Vagina (tissue), 2 donors: ENCODE results near the gene PAX7. TPM values are rescaled to one million over a fixed set of nuclear protein-coding genes. Genes with fewer than 3 reads are reported as not detected.

Experiments used
- DNase-seq, 2 donors: peaks; one replicate each; pipeline ENCODE4 v3.0.0-alpha.2; 2017; ENCODE audit errors: extremely low spot score in 2 of 2
- H3K27ac ChIP-seq: fragments of 200-600 bp; sonication (generic); one replicate; pipeline ENCODE4 v1.5.1; 2019
- H3K27me3 ChIP-seq: fragments of 200-600 bp; sonication (generic); one replicate; pipeline ENCODE4 v1.5.1; 2019
- H3K36me3 ChIP-seq, 2 donors: fragments of 200-600 bp; sonication (generic); one replicate each; pipeline ENCODE4 v1.5.1; 2017 to 2019
- H3K4me1 ChIP-seq: fragments of 200-600 bp; sonication (generic); one replicate; pipeline ENCODE4 v1.5.1; 2019
- H3K4me3 ChIP-seq, 2 donors: fragments of 200-600 bp; sonication (generic); 1 replicate in 1 of 2; 2 replicates in 1 of 2; pipeline ENCODE4 v1.5.1; 2016 to 2019
- H3K9me3 ChIP-seq: fragments of 200-600 bp; sonication (generic); one replicate; pipeline ENCODE4 v1.5.1; 2019
- CTCF ChIP-seq, 3 experiments: fragments of 450-650 bp in 2 of 3; fragments of 200-600 bp in 1 of 3; sonication (generic) in 1 of 3; IDR thresholded peaks; one replicate each; pipeline ENCODE4 v1.5.1; 2017 to 2019; ENCODE audit warnings: antibody characterized with exemption in 3 of 3, mild to moderate bottlenecking in 2 of 3, moderate library complexity in 2 of 3
- POLR2A ChIP-seq, 2 donors: fragments of 450-650 bp; IDR thresholded peaks; one replicate each; pipeline ENCODE4 v1.6.1; 2017; ENCODE audit warnings: antibody characterized with exemption in 2 of 2, mild to moderate bottlenecking in 2 of 2, moderate library complexity in 2 of 2
- POLR2AphosphoS5 ChIP-seq, 2 donors: sonication (generic); formaldehyde crosslinking; IDR thresholded peaks; one replicate each; pipeline ENCODE4 v1.9.0; 2017; ENCODE audit warnings: antibody characterized with exemption in 2 of 2, mild to moderate bottlenecking in 2 of 2, low read depth in 1 of 2; ENCODE audit not compliant: insufficient read depth in 1 of 2
- intact Hi-C: fragments of 100-400 bp; cut with DNase I; formaldehyde crosslinking; loops from one replicate; pipeline ENCODE4 v1.15.1; 2023
- total RNA-seq: library from RNA; depleted of rRNA; stranded (reverse); fragments of >200 nt; gene quantifications from one replicate; pipeline ENCODE4 v1.2.3, GENCODE V29; 2016

The PAX7 gene
- total RNA-seq, 1 donor from 2014 or later: not detected

GRCh38 chr1:18628511-18628910 is 2.1 kb upstream of the PAX7 start:
- Histone ChIP-seq H3K9me3 (no peaks in the 10 kb centered on the region), H3K4me3 (no peak overlapping the region), H3K4me1 (peaks cover 18% of the 10 kb centered on the region), H3K27me3 (peaks cover 32% of the 10 kb centered on the region), H3K27ac (no peak overlapping the region), H3K36me3 (no peaks in the 10 kb centered on the region)
- DNase-seq: no peak
- intact Hi-C loops: no loop called here
- TF ChIP-seq POLR2AphosphoS5 (IDR thresholded peaks at IDR 0.05; ENCODE audit: insufficient read depth in 1 of 2, low read depth in 1 of 2) (no peak), POLR2A (IDR thresholded peaks at IDR 0.05) (no peak), CTCF (IDR thresholded peaks at IDR 0.05) (no peak)

- Histone ChIP-seq H3K4me1 (peaks cover 18% of the 10 kb centered on the region), H3K27me3 (peaks cover 32% of the 10 kb centered on the region), H3K4me3 (peak overlapping the region in 1 of 2 donors; percentile 1), H3K27ac (no peak overlapping the region), H3K36me3 (no peaks in the 10 kb centered on the region), H3K9me3 (no peaks in the 10 kb centered on the region)
- TF ChIP-seq POLR2A (IDR thresholded peaks at IDR 0.05) (no peak), CTCF (IDR thresholded peaks at IDR 0.05) (no peak), POLR2AphosphoS5 (IDR thresholded peaks at IDR 0.05; ENCODE audit: insufficient read depth in 1 of 2, low read depth in 1 of 2) (no peak)
- intact Hi-C loops: no loop called here
- DNase-seq: no peak
Observed at GRCh38 chr1:18629659-18630510, 761 bp upstream of the PAX7 start.

- Histone ChIP-seq H3K27me3 (peaks cover 38% of the 10 kb centered on the region), H3K9me3 (no peaks in the 10 kb centered on the region), H3K27ac (no peak overlapping the region), H3K4me1 (peaks cover 18% of the 10 kb centered on the region), H3K36me3 (no peaks in the 10 kb centered on the region), H3K4me3 (no peak overlapping the region)
- TF ChIP-seq CTCF (IDR thresholded peaks at IDR 0.05): no peak
- TF ChIP-seq POLR2AphosphoS5 (IDR thresholded peaks at IDR 0.05; ENCODE audit: insufficient read depth in 1 of 2, low read depth in 1 of 2): no peak
- no peak for TF ChIP-seq POLR2A (IDR thresholded peaks at IDR 0.05)
- no peak for DNase-seq
- intact Hi-C loops: no loop called here
Observed at GRCh38 chr1:18631496-18632217, 1.0 kb downstream of the PAX7 start.

- no peaks in the 10 kb centered on the region for H3K36me3 ChIP-seq
Observed at GRCh38 chr1:18632218-18632588, 1.6 kb downstream of the PAX7 start.

More at GRCh38 chr1:18632218-18632588, 1.6 kb downstream of the PAX7 start:
- no peak for DNase-seq
- H3K9me3 ChIP-seq: no peaks in the 10 kb centered on the region
- no peak for TF ChIP-seq POLR2AphosphoS5 (IDR thresholded peaks at IDR 0.05; ENCODE audit: insufficient read depth in 1 of 2, low read depth in 1 of 2)
- no peak for TF ChIP-seq POLR2A (IDR thresholded peaks at IDR 0.05)
- TF ChIP-seq CTCF (IDR thresholded peaks at IDR 0.05): no peak
- intact Hi-C loops: no loop called here
- no peak overlapping the region for H3K4me3 ChIP-seq
- H3K4me1 ChIP-seq: peaks cover 18% of the 10 kb centered on the region
- H3K27me3 ChIP-seq: peaks cover 43% of the 10 kb centered on the region
- no peak overlapping the region for H3K27ac ChIP-seq
